Endothelial cell of umbilical vein (primary cell): ENCODE data around the gene SIPA1L3.
A peak's percentile ranks its signal among the peaks of the same experiment; 100 is the strongest.

Source experiments
- EZH2 ChIP-seq: IDR thresholded peaks from 2 replicates; pipeline ENCODE4 v1.6.1; 2012; ENCODE audit warnings: borderline replicate concordance, low read depth, mild to moderate bottlenecking, moderate library complexity, low read length, inconsistent platforms; ENCODE audit not compliant: severe bottlenecking
- FOS ChIP-seq: IDR thresholded peaks from 2 replicates; pipeline ENCODE4 v1.6.1; 2011; ENCODE audit warnings: mild to moderate bottlenecking, low read length, moderate library complexity, borderline replicate concordance; ENCODE audit not compliant: insufficient read depth
- MYC ChIP-seq: IDR thresholded peaks from one replicate; pipeline ENCODE4 v1.6.1; 2011; ENCODE audit warnings: mild to moderate bottlenecking, low read depth, low read length
- POLR2A ChIP-seq: IDR thresholded peaks from 2 replicates; pipeline ENCODE4 v1.6.1; 2012; ENCODE audit warnings: low read depth, mild to moderate bottlenecking, control low read depth, low read length
- POLR2AphosphoS5 ChIP-seq: IDR thresholded peaks from 2 replicates; pipeline ENCODE4 v1.6.1; 2012; ENCODE audit warnings: low read depth, mild to moderate bottlenecking, control low read depth, low read length, moderate library complexity; ENCODE audit not compliant: insufficient read depth
- TF ChIP-seq, protein P1 (sequence below), 2 donors: IDR thresholded peaks; 1 replicate in 1 of 2; 2 replicates in 1 of 2; pipeline ENCODE4 v1.5.1; 2011; ENCODE audit warnings: low read length in 2 of 2, mild to moderate bottlenecking in 2 of 2, moderate library complexity in 2 of 2, control low read depth in 1 of 2, inconsistent platforms in 1 of 2, low read depth in 1 of 2; ENCODE audit not compliant: insufficient read depth in 1 of 2; ENCODE audit errors: extremely low read depth in 1 of 2

DNA sequence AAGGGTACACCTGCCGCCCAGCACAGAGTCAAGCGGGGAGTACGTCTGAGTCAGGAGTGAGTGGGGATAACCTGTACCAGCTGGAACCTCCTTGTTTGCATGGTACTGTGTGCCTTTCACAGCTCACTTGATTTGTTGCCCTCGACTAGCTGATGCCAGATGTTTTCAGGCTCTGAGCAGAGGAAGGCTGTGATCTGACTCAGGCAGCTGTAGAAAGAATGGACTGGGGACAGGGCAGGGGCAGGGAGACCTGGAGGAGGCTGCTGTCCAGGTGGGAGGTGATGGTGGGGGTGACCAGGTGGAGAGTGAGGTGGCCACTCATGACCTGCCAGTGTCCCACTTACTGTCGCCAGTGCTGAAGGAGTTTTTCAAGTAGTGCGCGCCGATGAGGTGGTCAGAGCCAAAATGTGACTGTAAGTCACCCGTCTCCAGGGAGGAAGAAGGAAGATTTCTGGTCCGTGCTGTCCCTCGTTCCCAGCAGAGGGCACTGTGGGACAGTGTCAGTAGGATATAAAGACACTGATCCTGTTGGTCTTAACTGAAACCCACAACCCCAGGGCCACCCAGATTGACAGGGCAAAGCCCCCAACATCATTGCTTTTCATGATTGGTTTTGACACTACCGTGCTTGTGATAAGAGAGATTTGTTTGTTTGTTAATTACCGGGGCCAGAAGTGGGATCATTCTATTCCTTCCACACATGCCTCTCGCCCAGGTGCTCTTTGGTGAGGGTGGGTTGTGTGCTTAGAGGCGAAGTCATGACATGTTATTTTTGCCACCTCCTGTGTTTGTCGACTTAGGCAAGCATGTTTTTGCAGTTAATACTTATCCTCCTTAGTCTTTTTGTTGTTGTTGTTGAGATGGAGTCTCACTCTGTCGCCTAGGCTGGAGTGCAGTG, 188.7 kb downstream of the SIPA1L3 start:
- TF ChIP-seq, protein P1, sequence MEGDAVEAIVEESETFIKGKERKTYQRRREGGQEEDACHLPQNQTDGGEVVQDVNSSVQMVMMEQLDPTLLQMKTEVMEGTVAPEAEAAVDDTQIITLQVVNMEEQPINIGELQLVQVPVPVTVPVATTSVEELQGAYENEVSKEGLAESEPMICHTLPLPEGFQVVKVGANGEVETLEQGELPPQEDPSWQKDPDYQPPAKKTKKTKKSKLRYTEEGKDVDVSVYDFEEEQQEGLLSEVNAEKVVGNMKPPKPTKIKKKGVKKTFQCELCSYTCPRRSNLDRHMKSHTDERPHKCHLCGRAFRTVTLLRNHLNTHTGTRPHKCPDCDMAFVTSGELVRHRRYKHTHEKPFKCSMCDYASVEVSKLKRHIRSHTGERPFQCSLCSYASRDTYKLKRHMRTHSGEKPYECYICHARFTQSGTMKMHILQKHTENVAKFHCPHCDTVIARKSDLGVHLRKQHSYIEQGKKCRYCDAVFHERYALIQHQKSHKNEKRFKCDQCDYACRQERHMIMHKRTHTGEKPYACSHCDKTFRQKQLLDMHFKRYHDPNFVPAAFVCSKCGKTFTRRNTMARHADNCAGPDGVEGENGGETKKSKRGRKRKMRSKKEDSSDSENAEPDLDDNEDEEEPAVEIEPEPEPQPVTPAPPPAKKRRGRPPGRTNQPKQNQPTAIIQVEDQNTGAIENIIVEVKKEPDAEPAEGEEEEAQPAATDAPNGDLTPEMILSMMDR (IDR thresholded peaks at IDR 0.05; ENCODE audit: extremely low read depth in 1 of 2, insufficient read depth in 1 of 2, low read depth in 1 of 2, low read length in 2 of 2), result peak; percentile 71 to 76
- TF ChIP-seq POLR2AphosphoS5 (no peak), POLR2A (no peak), FOS (no peak), MYC (no peak), EZH2 (no peak)
